PFSK-1 (cell line): ENCODE data around the gene LACTBL1.

Experiments
- FOXP2 ChIP-seq: optimal IDR thresholded peaks from 2 replicates; pipeline ENCODE3; 2011; ENCODE audit warnings: borderline replicate concordance, control low read depth, inconsistent platforms; ENCODE audit not compliant: insufficient read depth; ENCODE audit errors: extremely low read length, extremely low read depth
- POLR2AphosphoS5 ChIP-seq: IDR thresholded peaks from 2 replicates; pipeline ENCODE4 v1.6.1; 2012; ENCODE audit warnings: low read depth, mild to moderate bottlenecking, control low read depth, low read length, moderate library complexity
- SIN3A ChIP-seq: IDR thresholded peaks from 2 replicates; pipeline ENCODE4 v1.6.1; 2012; ENCODE audit warnings: mild to moderate bottlenecking, low read length, moderate library complexity, borderline replicate concordance; ENCODE audit not compliant: insufficient read depth
- TAF1 ChIP-seq: IDR thresholded peaks from 2 replicates; pipeline ENCODE4 v1.6.1; 2012; ENCODE audit warnings: low read length, control low read depth, borderline replicate concordance; ENCODE audit not compliant: insufficient read depth
- TF ChIP-seq, protein P1 (sequence below), 2 experiments: IDR thresholded peaks; 2 replicates each; pipeline versions ENCODE4 v1.6.1 to v1.8.0; 2011 to 2012; ENCODE audit warnings: low read depth in 2 of 2, low read length in 2 of 2, control low read depth in 1 of 2, inconsistent platforms in 1 of 2, mild to moderate bottlenecking in 1 of 2, moderate library complexity in 1 of 2; ENCODE audit not compliant: insufficient read depth in 1 of 2

LACTBL1 gene

DNA sequence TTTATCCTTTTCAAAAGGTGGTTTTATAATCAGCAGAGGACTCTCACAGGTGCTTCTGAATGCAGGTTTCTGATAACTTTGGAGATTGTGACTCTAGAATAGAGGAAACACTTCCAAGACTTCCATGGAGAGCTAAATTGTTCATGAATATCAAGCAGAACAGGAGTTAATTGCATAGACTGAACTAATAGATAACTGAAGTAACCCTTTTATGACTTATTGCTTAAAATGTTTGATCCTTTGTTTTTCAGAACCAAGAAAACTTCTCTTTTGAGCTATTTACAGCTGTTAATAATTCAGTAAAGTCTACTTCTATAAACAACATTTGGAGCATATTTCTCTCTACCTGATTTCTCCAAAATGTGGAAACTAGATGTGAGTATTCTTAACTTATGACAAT lies 23.1 kb upstream of the LACTBL1 start:
- TF ChIP-seq SIN3A (no peak), POLR2AphosphoS5 (no peak), FOXP2 (no peak), TAF1 (no peak)
- TF ChIP-seq, protein P1, sequence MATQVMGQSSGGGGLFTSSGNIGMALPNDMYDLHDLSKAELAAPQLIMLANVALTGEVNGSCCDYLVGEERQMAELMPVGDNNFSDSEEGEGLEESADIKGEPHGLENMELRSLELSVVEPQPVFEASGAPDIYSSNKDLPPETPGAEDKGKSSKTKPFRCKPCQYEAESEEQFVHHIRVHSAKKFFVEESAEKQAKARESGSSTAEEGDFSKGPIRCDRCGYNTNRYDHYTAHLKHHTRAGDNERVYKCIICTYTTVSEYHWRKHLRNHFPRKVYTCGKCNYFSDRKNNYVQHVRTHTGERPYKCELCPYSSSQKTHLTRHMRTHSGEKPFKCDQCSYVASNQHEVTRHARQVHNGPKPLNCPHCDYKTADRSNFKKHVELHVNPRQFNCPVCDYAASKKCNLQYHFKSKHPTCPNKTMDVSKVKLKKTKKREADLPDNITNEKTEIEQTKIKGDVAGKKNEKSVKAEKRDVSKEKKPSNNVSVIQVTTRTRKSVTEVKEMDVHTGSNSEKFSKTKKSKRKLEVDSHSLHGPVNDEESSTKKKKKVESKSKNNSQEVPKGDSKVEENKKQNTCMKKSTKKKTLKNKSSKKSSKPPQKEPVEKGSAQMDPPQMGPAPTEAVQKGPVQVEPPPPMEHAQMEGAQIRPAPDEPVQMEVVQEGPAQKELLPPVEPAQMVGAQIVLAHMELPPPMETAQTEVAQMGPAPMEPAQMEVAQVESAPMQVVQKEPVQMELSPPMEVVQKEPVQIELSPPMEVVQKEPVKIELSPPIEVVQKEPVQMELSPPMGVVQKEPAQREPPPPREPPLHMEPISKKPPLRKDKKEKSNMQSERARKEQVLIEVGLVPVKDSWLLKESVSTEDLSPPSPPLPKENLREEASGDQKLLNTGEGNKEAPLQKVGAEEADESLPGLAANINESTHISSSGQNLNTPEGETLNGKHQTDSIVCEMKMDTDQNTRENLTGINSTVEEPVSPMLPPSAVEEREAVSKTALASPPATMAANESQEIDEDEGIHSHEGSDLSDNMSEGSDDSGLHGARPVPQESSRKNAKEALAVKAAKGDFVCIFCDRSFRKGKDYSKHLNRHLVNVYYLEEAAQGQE (IDR thresholded peaks at IDR 0.05; ENCODE audit: insufficient read depth in 1 of 2, low read depth in 2 of 2, low read length in 2 of 2): no peak

DNA sequence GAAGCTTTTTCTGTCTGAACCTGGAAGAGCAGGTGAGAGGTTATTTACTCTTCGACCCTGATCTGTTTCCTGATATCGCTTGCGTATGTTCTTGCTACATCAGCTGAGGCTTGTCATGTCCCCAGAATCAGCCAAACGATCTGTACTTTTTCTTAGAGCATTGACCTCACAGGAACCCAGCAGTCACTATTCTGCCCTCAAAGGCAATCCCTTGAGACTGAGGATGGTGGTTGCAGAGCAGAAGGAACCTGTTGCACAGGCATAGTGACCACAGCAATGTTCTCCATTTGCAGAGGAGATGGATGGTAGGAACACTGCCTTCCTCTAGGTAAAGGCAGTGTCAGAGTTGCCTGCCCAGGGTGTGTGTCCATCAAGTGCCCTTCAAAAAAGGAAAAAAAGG lies 11.3 kb upstream of the LACTBL1 start:
- no peak for TF ChIP-seq SIN3A
- TF ChIP-seq, protein P1 (IDR thresholded peaks at IDR 0.05; ENCODE audit: insufficient read depth in 1 of 2, low read depth in 2 of 2, low read length in 2 of 2): no peak
- TF ChIP-seq FOXP2: no peak
- no peak for TF ChIP-seq POLR2AphosphoS5
- TF ChIP-seq TAF1: no peak

DNA sequence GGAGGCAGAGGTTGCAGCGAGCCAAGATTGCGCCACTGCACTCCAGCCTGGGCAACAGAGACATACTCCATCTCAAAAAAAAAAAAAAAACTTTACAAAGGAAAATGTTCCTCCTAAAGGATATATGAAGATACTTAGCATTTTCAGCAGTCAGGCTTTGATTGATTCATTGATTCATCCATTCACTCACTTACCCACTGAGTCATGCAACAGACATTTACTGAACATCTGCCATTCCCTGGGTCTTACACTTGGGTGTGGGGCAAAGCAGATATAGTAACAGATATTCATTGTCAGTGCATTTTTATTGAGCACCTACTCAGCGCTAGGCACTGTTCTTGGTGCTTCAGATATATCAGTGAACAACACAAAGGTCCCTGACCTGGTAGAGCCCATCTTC lies 5.6 kb upstream of the LACTBL1 start:
- TF ChIP-seq SIN3A (no peak), POLR2AphosphoS5 (no peak), TAF1 (no peak), FOXP2 (no peak)
- TF ChIP-seq, protein P1 (IDR thresholded peaks at IDR 0.05; ENCODE audit: insufficient read depth in 1 of 2, low read depth in 2 of 2, low read length in 2 of 2): no peak

DNA sequence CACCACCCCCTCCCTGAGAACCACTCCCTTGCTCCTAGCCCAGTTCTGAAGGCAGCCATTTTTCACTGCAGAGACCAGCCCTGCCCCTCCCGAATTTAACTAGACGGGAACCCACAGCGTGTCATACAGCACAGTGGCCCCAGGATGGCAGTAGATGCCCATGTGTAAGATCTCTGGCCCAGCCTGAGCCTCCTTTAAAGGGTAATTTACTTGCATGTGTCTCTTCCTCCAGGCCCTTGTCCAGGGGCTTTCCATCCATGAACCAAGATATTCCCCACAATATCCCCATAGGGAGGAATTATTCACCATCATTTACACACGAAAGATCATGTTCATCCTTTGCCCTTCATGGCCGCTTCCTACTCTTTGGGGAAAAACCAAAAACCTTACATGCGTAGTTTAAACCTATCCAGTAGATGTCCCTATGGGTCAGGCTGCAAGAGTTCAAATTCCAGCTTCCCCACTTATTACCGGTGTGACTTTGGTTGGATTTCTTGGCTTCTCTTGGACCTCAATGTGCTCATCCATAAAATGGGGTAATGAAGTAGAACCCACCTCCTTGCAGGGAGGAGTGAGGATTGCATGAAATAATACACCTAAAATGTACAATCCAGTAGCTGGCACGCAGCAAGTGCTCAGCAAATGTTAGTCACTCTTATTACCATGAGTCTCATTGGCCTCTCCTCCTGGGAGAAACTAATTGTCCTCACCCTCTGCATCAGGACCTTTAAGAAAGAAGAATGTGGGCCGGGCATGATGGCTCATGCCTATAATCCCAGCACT lies 4.0 kb upstream of the LACTBL1 start:
- TF ChIP-seq POLR2AphosphoS5 (no peak), SIN3A (no peak), TAF1 (no peak), FOXP2 (no peak)

DNA sequence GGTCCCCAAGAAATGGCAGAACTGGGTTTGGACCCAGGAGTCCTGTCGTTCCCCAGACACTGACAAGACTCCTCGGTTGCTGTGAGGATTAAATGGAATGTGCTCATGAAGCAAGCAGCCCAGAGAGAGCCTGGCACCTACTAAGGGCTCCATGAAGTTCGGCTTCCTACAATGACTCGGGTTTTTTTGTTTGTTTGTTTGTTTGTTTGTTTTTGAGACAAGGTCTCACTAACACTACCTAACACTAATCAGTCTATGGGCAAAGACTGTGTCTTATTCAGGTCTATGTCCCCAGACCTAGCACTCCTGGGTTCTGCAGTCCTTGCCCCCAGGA lies 3.4 kb upstream of the LACTBL1 start:
- TF ChIP-seq TAF1 (no peak), FOXP2 (no peak), POLR2AphosphoS5 (no peak), SIN3A (no peak)
- TF ChIP-seq, protein P1 (IDR thresholded peaks at IDR 0.05; ENCODE audit: insufficient read depth in 1 of 2, low read depth in 2 of 2, low read length in 2 of 2): no peak
